HUES6 (cell line): Measurements from ENCODE around the gene TUBB1.

Experiments
- H3K27ac ChIP-seq: 2 replicates; pipeline ENCODE4 v1.7.0; 2013; ENCODE audit warnings: low read depth, mild to moderate bottlenecking, low read length, inconsistent platforms
- H3K27me3 ChIP-seq: 2 replicates; pipeline ENCODE4 v1.6.1; 2013; ENCODE audit warnings: low read length; ENCODE audit not compliant: control insufficient read depth, insufficient read depth
- H3K36me3 ChIP-seq: 2 replicates; pipeline ENCODE4 v1.6.1; 2013; ENCODE audit warnings: low read length; ENCODE audit not compliant: control insufficient read depth, insufficient read depth
- H3K4me1 ChIP-seq: 2 replicates; pipeline ENCODE4 v1.6.1; 2013; ENCODE audit warnings: low read length; ENCODE audit not compliant: control insufficient read depth, insufficient read depth
- H3K4me3 ChIP-seq: 2 replicates; pipeline ENCODE4 v1.5.1; 2013; ENCODE audit warnings: low read depth, low read length
- H3K9ac ChIP-seq: one replicate; pipeline ENCODE4 v1.6.1; 2013; ENCODE audit warnings: mild to moderate bottlenecking, low read length
- H3K9me3 ChIP-seq: 2 replicates; pipeline ENCODE4 v1.6.1; 2013; ENCODE audit warnings: low read depth, low read length; ENCODE audit not compliant: control insufficient read depth, insufficient read depth

Gene TUBB1

GRCh38 chr20:58990651-58991445, 28.4 kb upstream of the TUBB1 start:
- Histone ChIP-seq H3K27me3 (no peaks in the 10 kb centered on the region), H3K27ac (no peak overlapping the region), H3K36me3 (peaks cover 96% of the 10 kb centered on the region), H3K4me1 (no peaks in the 10 kb centered on the region), H3K4me3 (no peak overlapping the region), H3K9ac (no peak overlapping the region), H3K9me3 (no peaks in the 10 kb centered on the region)

DNA sequence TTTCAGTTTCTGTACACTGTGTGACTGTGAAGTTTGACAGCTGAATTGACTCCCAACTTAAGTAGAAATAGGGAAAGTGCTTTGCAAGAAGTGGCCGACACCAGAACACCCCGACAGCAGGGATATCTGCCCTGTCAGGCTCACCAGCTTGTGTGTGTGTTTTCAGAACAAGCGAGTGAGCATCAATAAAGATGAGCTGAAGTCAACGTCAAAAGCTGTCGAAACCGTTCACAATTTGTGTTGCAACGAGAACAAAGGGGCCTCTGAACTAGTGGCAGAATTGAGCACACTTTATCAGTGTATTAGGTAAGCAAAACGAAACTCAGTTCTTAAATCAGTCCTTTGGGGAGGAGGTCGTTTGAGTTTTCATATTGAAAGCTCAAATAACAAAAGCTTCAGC, 27.5 kb upstream of the TUBB1 start:
- peaks cover 98% of the 10 kb centered on the region for H3K36me3 ChIP-seq
- no peaks in the 10 kb centered on the region for H3K9me3 ChIP-seq
- no peak overlapping the region for H3K27ac ChIP-seq
- no peak overlapping the region for H3K4me3 ChIP-seq
- H3K27me3 ChIP-seq: no peaks in the 10 kb centered on the region
- H3K9ac ChIP-seq: no peak overlapping the region
- H3K4me1 ChIP-seq: no peaks in the 10 kb centered on the region

- Histone ChIP-seq H3K9me3 (no peaks in the 10 kb centered on the region), H3K36me3 (peaks cover 95% of the 10 kb centered on the region), H3K27ac (no peak overlapping the region), H3K27me3 (no peaks in the 10 kb centered on the region), H3K4me1 (no peaks in the 10 kb centered on the region), H3K9ac (no peak overlapping the region), H3K4me3 (no peak overlapping the region)
Measured at GRCh38 chr20:58992911-58993310, 26.3 kb upstream of the TUBB1 start.

DNA sequence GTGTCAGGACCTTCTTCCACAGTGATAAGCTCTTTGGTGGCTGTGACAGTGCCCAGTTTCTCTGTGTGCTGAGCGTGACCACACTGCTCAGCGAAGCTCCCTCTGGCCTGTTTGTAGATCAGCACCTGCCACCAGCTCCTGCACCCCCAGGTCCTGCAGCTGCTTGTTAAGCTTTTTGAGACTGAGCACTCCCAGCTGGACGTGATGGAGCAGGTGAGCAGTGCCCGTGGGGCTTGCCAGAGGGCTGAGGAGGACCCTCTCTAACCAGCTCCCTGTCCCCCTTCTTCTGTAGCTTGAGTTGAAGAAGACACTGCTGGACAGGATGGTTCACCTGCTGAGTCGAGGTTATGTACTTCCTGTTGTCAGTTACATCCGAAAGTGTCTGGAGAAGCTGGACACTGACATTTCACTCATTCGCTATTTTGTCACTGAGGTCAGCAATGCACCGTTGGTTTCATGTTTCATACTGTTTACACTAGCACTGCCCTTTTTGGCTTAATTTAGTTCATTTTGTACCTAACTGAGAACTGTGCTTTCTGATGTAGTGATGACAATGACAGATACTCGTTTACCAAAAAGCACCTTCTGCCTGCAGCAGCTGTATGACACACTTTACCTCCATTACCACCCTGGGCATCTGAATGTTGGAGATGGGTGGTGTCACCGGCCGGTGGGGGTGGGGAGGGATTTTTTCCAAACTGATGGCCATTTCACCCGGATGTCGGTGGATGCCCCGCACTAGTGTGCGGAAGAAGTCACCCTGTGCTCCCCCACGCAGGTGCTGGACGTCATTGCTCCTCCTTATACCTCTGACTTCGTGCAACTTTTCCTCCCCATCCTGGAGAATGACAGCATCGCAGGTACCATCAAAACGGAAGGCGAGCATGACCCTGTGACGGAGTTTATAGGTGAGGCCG, 25.6 kb upstream of the TUBB1 start:
- Histone ChIP-seq H3K27me3 (no peaks in the 10 kb centered on the region), H3K36me3 (peaks cover 88% of the 10 kb centered on the region), H3K4me3 (no peak overlapping the region), H3K4me1 (no peaks in the 10 kb centered on the region), H3K9ac (no peak overlapping the region), H3K9me3 (no peaks in the 10 kb centered on the region), H3K27ac (no peak overlapping the region)

GRCh38 chr20:58994390-58995159, 24.7 kb upstream of the TUBB1 start:
- H3K4me3 ChIP-seq: no peak overlapping the region
- no peaks in the 10 kb centered on the region for H3K9me3 ChIP-seq
- H3K9ac ChIP-seq: no peak overlapping the region
- no peaks in the 10 kb centered on the region for H3K4me1 ChIP-seq
- H3K36me3 ChIP-seq: peaks cover 82% of the 10 kb centered on the region
- H3K27me3 ChIP-seq: no peaks in the 10 kb centered on the region
- H3K27ac ChIP-seq: no peak overlapping the region

DNA sequence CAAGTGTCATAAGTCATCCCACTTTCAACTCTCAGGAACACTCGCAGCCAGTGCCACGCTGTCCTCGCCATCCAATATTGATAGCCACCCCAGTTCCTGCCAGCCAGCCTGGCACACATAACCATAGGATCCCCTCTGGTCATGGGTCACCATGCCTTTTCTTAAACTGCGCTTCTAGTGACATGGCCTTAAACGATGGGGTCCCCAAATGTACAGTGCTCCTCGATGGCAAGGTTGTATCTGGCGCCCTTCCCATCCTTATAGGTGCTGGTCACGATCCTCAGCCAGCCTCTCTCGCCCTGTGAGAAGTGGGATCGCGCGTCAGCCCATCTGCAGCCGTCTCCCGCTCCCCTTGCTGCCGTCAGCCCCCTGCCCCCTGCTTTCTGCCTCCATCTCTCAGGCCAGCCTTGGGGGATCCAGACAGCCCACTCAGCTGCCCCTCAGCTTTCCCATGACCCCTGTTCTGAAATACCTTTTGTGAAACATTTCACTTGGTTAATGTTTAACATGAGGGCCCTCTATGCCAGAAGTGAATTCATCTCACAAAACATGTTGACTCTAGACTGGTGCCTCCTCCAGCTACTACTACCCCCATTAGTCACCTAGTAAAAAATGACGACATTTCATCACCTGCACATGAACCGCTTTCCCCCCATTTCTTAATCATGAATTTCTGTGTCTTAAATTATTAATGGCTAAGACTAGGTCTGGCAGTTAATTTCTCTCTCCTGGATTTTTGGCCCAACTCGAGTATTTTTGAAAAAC, 23.6 kb upstream of the TUBB1 start:
- Histone ChIP-seq H3K4me3 (no peak overlapping the region), H3K9me3 (no peaks in the 10 kb centered on the region), H3K9ac (peak overlapping the region; percentile 24), H3K36me3 (peaks cover 73% of the 10 kb centered on the region), H3K27me3 (no peaks in the 10 kb centered on the region), H3K27ac (no peak overlapping the region), H3K4me1 (no peaks in the 10 kb centered on the region)

DNA sequence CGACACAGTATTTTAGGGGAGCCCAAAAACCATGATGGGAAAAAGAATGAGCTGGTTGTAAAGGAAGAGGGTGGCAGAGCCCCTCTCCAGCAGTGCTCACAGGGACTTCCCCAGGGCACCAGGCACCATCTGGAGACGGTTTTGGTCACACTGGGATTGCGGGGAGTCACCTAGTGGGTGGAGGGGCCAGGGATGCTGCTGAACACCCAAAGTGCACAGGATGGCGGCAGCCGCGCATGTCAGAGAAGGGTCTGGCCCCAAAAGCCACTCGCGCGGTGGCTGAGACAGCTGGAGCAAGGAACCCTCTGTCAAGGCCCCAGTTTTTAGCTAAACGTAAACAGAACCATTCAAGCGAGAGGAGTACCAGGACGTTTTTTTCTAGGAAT, 23.0 kb upstream of the TUBB1 start:
- Histone ChIP-seq H3K27me3 (no peaks in the 10 kb centered on the region), H3K4me1 (no peaks in the 10 kb centered on the region), H3K4me3 (no peak overlapping the region), H3K36me3 (peaks cover 71% of the 10 kb centered on the region), H3K9ac (no peak overlapping the region), H3K9me3 (no peaks in the 10 kb centered on the region), H3K27ac (no peak overlapping the region)

DNA sequence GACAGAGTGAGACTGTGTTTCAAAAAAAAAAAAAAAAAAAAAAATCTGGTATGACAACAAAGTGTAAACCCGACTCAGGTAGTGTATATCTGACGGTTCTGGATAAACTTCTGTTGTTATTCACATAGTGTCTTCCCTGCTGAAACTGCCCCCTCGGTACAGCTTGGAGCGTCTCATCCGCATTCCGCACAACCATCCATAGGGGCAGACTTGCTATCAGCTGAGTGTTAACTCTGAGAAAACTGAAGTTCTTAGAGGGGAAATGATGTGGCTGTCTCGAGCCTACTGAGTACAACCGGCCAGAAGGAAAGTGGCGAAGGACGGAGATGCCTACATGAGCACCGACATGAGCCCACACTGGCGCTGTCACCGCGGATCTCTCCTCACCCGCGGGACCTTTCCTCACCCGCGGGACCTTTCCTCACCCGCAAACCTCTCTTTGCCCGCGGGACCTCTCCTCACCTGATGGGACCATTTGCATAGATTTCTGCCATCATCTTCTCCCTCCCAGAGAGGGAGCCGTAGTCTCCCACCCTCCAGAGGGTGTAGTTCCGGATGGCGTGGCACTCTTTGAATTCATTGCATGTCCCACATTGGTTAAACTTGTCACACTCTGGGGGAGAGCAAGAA, 22.0 kb upstream of the TUBB1 start:
- H3K4me3 ChIP-seq: no peak overlapping the region
- no peaks in the 10 kb centered on the region for H3K9me3 ChIP-seq
- no peaks in the 10 kb centered on the region for H3K27me3 ChIP-seq
- no peaks in the 10 kb centered on the region for H3K4me1 ChIP-seq
- H3K36me3 ChIP-seq: peaks cover 63% of the 10 kb centered on the region
- no peak overlapping the region for H3K27ac ChIP-seq
- no peak overlapping the region for H3K9ac ChIP-seq

DNA sequence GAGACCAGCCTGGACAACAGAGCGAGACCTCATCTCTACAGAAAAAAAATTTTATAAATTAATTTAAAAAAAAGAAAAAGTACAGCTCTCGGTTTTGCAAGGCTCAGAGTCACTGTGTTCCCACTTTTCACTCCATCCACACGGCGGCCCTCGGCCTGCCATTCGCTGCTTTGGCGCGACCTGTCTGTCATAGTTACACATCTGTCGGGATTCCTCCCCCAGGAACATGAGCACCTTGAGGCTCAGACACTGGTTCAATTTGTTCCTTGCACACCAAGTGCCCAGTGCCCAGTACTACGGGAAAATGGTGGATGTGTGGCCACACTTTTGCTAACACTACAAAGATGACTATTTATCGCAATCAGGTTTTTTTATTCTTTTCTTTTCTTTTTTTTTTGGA, 20.6 kb upstream of the TUBB1 start:
- peaks cover 49% of the 10 kb centered on the region for H3K36me3 ChIP-seq
- H3K9ac ChIP-seq: no peak overlapping the region
- no peak overlapping the region for H3K4me3 ChIP-seq
- no peaks in the 10 kb centered on the region for H3K27me3 ChIP-seq
- H3K27ac ChIP-seq: no peak overlapping the region
- no peaks in the 10 kb centered on the region for H3K4me1 ChIP-seq
- H3K9me3 ChIP-seq: no peaks in the 10 kb centered on the region

DNA sequence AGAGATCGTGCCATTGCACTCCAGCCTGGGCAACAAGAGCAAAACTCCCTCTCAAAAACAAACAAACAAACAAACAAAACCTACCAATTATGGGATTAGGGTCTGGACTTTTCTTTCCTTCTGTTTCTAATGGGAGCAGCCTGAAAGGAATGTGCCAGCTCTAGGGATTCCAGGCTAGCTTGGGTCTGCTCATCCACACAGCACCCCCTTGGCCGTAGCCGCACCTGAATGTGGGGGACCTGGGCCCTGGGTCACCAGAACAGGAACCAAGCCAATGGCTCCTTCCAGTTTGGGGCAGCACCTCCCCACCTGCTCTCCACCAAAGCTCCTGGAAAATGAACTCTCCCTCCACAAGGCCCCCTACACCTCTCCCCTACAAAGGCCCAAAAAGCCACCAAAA, 18.9 kb upstream of the TUBB1 start:
- Histone ChIP-seq H3K9ac (no peak overlapping the region), H3K27ac (no peak overlapping the region), H3K4me3 (no peak overlapping the region), H3K36me3 (peaks cover 33% of the 10 kb centered on the region), H3K4me1 (no peaks in the 10 kb centered on the region), H3K9me3 (no peaks in the 10 kb centered on the region), H3K27me3 (no peaks in the 10 kb centered on the region)
